Effector CD4-positive, alpha-beta T cell (primary cell): ENCODE measurements around the gene SIVA1.
A peak's percentile ranks its signal among the peaks of the same experiment; 100 is the strongest.

Experiments
- DNase-seq: peaks from one replicate; pipeline ENCODE4 v3.0.0-alpha.2; 2020

Gene SIVA1

GRCh38 chr14:104798300-104799243, 45.6 kb downstream of the SIVA1 start:
- no peak for DNase-seq

DNA sequence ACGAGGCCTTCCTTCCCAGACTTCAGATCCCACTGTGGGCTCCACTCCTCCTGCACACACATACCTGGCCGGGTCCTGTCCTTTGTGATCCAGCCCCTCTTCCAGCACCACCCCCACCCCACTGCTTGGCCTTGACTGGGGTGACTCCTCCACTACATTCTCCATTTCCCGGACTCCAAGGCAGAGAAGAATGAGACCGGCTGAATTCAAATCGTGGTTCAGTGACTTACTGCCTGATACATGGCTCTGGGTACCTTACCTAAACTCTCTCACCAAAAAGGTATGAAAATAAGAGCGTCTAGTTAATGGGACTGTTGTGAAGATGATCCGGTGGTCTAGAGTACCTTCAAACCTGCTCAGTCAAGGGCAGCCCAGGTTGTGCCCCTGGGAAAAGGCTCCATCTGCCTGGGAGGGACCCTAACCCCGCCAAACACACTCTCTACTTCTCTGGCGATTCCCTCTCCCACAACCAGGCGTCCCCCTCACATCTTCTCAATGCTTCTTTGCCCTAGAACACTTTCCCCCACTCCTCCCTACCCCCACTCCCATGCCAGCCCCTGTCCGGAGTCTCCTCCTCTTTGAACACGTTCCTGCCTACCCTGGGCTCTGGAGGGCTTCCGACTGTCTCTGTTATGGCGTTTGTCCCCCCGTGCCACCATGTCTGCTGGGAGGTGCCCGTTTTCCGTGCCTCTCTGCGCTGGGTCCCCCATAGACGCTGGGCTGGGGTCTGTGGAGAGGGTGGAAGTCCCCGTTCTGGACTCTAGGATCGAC, 46.5 kb downstream of the SIVA1 start:
- no peak for DNase-seq

GRCh38 chr14:104800015-104800770, 47.2 kb downstream of the SIVA1 start:
- DNase-seq, result peak; percentile 74

DNA sequence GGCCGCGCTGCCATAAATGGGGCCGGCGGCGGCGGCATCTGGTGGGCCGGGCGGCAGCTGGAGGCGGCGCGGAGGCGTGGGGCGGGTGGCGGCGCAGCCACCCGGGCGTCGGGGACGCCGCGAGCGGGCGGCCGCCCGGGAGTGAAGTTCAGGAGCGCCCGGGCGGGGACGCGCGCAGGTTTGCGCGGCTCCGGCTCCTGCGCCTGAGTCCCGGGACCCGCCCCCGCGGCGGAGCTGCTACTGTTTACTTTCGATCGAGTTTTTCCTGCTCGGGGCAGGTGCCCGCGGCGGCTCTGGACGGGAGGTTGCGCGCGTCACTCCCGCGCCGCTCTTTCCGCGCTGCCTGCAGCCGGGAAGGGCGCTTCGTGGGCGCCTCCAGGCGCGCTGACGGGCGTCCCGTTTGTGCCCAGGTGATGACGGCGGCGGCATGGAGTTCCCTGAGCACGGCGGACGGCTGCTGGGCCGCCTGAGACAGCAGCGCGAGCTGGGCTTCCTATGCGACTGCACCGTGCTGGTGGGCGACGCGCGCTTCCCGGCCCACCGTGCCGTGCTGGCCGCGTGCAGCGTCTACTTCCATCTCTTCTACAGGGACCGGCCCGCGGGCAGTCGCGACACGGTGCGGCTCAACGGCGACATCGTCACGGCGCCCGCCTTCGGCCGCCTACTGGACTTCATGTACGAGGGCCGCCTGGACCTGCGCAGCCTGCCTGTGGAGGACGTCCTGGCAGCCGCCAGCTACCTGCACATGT, 48.0 kb downstream of the SIVA1 start, which contains the start of gene ZBTB42:
Gene ZBTB42 (plus strand): TSS at position 331 of the 749 bp plus-strand sequence. CDS start 97 bp downstream, at position 428.
- peak; percentile 64 for DNase-seq

DNA sequence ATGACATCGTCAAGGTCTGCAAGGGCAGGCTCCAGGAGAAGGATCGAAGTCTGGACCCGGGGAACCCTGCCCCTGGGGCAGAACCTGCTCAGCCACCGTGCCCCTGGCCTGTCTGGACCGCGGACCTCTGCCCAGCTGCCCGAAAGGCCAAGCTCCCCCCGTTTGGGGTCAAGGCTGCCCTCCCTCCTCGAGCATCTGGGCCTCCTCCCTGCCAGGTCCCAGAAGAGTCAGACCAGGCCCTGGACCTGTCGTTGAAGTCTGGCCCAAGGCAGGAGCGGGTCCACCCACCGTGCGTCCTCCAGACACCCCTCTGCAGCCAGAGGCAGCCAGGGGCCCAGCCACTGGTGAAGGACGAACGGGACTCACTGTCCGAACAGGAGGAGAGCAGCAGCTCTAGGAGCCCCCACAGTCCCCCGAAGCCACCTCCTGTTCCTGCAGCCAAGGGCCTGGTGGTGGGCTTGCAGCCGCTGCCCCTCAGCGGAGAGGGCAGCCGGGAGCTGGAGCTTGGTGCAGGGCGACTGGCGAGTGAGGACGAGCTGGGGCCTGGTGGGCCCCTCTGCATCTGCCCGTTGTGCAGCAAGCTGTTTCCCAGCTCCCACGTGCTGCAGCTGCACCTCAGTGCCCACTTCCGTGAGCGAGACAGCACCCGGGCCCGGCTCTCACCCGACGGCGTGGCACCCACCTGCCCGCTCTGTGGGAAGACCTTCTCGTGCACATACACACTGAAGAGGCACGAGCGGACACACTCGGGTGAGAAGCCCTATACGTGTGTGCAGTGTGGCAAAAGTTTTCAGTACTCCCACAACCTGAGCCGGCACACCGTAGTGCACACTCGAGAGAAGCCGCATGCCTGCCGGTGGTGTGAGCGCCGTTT, 48.8 kb downstream of the SIVA1 start:
- no peak for DNase-seq

DNA sequence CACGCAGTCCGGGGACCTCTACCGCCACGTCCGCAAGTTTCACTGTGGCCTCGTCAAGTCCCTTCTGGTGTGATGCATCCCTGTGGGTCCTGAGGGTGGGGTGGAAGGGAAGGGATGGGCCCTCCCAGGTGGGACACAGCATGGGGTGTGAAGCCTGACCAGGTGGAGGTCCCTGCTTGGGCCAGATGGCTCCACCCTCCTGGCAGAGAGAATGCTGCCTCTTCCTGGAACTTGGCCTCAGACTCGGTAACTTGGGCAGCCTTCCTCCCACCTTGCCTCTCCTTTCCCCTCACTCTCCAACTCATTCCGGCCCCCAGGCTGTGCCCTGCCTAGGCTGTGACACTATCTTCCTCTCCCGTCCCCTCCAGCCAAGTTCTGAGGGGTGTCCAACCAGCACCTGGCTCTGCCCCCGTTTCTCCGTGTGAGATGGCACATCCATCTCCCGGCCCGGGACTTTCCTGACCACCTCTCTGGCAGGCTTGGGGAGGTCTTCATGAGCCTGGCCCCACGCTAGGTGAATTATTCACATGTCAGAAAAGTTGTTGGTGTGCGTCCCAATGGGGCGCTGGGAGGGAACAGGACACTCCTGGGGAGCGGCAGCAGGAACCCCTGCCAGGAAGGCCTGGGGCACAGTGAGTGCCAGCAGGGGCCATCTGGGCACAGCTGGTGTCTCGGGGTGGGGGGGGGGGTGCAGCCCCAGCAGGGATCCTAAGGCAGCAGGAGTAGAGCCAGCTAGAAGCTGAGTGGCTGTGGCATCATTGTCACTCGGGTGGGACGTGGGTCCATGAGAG, 49.6 kb downstream of the SIVA1 start:
- no peak for DNase-seq

GRCh38 chr14:104803280-104803911, 50.4 kb downstream of the SIVA1 start:
- no peak for DNase-seq

- DNase-seq, result no peak
Observed at GRCh38 chr14:104803912-104804410, 51.0 kb downstream of the SIVA1 start.

DNA sequence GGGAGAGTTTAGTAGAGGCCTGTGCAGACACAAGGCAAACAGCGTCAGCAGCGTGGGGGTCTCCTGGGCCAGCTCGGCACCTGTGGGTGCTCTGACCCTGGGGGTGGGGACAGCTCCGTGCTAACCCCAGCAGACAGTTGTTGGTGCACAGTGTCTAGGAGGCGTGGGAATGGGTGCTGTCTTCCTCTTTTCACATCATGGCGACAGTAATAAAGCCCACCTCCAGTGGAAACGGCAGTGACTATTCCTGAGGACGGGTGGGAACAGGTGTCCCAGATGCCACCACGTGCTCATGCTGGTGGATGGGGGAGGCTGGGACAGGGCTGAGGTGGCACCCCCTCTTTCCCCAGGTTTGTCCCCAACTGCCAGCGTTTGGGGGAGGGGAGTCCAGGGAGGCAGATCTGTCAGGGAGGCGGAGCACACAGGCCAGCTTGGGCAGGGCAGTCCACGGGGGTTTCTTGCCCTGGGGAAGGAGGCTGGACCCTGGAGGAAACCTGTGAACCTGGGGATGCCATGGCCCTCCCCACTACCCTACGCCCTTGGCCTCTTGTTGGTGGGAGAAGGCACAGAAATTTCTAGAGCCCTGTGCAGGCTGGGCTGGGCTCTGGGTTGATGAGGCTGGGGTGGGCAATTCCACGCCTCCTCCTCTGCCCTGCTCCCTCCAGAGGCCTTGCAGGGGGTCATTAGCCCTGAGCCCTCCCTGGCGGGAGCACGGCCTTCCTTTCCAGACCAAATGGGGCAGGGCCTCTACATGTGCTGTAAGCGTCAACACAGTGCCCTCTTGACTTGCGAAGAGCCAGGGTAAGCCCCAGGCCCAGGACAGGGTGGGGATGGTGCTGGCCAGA, 51.8 kb downstream of the SIVA1 start:
- no peak for DNase-seq

GRCh38 chr14:104805326-104805678, 52.4 kb downstream of the SIVA1 start:
- DNase-seq, result no peak

DNA sequence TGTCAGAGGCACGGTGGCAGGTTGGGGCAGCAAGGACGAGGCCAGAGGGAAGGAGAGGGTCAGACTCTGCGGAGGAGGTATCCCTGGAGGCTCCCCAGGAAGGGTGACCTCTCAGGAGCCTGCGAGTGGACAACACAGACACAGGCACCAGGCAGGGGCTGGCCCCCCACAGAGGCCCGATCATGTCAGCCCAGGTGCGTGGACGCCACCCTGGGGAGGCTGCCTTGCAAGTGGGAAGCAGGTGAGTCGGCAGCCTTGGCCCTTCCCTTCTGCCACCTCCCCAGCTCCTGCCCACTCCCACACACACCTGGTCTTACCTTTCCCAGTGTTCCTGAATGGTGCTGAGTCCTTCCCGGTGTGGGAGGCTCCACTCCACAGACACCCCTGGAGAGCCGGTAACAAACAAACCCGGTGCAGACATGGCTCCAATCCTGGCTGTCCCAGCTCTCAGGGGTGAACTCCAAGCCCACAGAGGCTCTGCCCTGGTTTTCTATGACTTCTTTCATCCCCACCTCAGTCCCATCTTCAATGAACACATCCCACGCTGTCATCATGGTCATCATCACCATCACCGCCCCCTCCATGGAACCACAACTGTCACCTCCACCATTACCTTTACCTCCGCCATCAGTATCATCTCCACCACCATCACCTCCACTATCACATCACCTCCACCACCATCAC, 53.1 kb downstream of the SIVA1 start:
- DNase-seq, result no peak

- no peak for DNase-seq
Observed at GRCh38 chr14:104806625-104807465, 53.9 kb downstream of the SIVA1 start.

- no peak for DNase-seq
Observed at GRCh38 chr14:104808456-104808855, 55.5 kb downstream of the SIVA1 start.
